ENCODE data around the gene MRPL24. TPM values are rescaled to one million over a fixed set of nuclear protein-coding genes. Genes with fewer than 3 reads are reported as not detected.

Gene MRPL24
- total and polyA plus RNA-seq, 2 of the 13 experiments (the other 11 are each of a cell fraction or from before 2014, with no cell fraction given), result 38.1 to 42.9 TPM

DNA sequence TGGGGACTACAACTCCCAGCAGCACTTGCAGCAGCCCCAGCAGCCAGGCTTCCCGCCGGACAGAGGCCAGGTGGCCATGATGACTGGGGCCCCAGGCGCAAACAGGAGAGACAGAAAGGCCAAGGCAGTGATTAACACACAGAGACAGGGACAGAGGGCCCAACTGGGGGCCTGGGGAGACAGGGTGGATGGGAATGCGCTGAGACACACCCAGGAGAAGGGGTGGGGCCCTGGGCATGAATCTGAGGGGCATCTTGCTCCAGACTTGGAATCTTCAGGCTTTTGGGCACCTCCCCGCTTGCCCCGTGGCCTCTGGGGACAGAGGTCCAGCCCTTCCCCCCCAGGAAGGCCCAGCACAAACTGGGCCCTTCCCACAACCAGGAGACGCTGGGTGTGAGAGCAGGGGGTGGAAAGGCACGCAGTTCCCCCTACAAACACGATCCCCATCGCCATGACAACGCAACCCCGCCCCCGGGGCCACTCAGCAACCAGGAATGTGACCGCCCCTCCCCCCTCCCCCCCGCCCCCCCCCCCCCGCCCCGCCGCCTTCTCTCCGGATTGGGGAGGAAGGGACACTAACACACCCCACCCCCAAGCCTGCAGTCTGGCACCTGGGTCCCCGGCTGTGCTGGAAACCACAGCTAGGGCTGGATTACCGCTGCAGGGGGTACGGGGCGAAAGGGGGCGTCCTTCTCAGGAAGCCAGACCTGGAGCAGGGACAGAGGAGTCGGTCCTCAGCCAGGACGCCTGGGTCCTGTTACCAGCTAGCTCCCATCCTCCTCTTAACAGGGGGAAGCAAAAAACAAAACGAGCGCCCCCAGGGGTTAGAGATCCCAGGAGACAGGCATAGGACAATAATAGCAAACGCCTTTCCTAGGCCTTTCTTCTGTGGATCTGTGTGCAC lies 6.1 kb upstream of the MRPL24 start (continued):
- no peak for TF ChIP-seq PBX3 (CRISPR knock-in tag; IDR thresholded peaks at IDR 0.05; ENCODE audit: borderline replicate concordance)
- TF ChIP-seq SIX4 (CRISPR knock-in tag; IDR thresholded peaks at IDR 0.05), result no peak
- TF ChIP-seq KDM6A (CRISPR knock-in tag; IDR thresholded peaks at IDR 0.05; ENCODE audit: low read depth), result no peak; the same call in 1 of the 2 replicates
- TF ChIP-seq NFE2L2 (IDR thresholded peaks at IDR 0.05; ENCODE audit: low read length), result no peak
- TF ChIP-seq HNF4A (CRISPR knock-in tag; IDR thresholded peaks at IDR 0.05), result peak; percentile 44
- TF ChIP-seq GATAD1 (CRISPR knock-in tag; IDR thresholded peaks at IDR 0.05), result peak; percentile 70
- TF ChIP-seq ZNF746 (CRISPR knock-in tag; IDR thresholded peaks at IDR 0.05), result no peak
- peak; percentile 24 for TF ChIP-seq PRPF4 (IDR thresholded peaks at IDR 0.05; ENCODE audit: low read depth, low read length, poor library complexity, severe bottlenecking)
- no peak for TF ChIP-seq NFYC (CRISPR knock-in tag; IDR thresholded peaks at IDR 0.05)
- TF ChIP-seq STAG1 (CRISPR knock-in tag; IDR thresholded peaks at IDR 0.05), result no peak
- TF ChIP-seq MIXL1 (CRISPR knock-in tag; IDR thresholded peaks at IDR 0.05), result no peak
- no peak for TF ChIP-seq ZNF3 (CRISPR knock-in tag; IDR thresholded peaks at IDR 0.05)
- peak; percentile 33; the same call in 1 of the 2 replicates for TF ChIP-seq MTA1 (CRISPR knock-in tag; IDR thresholded peaks at IDR 0.05; ENCODE audit: borderline replicate concordance)
- TF ChIP-seq ZNF451 (CRISPR knock-in tag; IDR thresholded peaks at IDR 0.05), result no peak
- peak; percentile 85 for TF ChIP-seq GABPB1 (CRISPR knock-in tag; IDR thresholded peaks at IDR 0.05)
- TF ChIP-seq, protein P1, sequence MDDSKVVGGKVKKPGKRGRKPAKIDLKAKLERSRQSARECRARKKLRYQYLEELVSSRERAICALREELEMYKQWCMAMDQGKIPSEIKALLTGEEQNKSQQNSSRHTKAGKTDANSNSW (CRISPR knock-in tag; IDR thresholded peaks at IDR 0.05; ENCODE audit: borderline replicate concordance), result no peak
- TF ChIP-seq ZNF562 (CRISPR knock-in tag; IDR thresholded peaks at IDR 0.05; ENCODE audit: borderline replicate concordance), result no peak
- TF ChIP-seq ZNF83 (CRISPR knock-in tag; IDR thresholded peaks at IDR 0.05; ENCODE audit: borderline replicate concordance), result no peak
- TF ChIP-seq CREB1 (IDR thresholded peaks at IDR 0.05), result no peak
- no peak for TF ChIP-seq CREB1 (CRISPR knock-in tag; IDR thresholded peaks at IDR 0.05)
- no peak for TF ChIP-seq SMAD9 (CRISPR knock-in tag; IDR thresholded peaks at IDR 0.05)
- TF ChIP-seq CERS6 (CRISPR knock-in tag; IDR thresholded peaks at IDR 0.05), result no peak
- TF ChIP-seq ZNF264 (CRISPR knock-in tag; IDR thresholded peaks at IDR 0.05), result no peak
- TF ChIP-seq, protein P2, sequence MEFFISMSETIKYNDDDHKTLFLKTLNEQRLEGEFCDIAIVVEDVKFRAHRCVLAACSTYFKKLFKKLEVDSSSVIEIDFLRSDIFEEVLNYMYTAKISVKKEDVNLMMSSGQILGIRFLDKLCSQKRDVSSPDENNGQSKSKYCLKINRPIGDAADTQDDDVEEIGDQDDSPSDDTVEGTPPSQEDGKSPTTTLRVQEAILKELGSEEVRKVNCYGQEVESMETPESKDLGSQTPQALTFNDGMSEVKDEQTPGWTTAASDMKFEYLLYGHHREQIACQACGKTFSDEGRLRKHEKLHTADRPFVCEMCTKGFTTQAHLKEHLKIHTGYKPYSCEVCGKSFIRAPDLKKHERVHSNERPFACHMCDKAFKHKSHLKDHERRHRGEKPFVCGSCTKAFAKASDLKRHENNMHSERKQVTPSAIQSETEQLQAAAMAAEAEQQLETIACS (CRISPR knock-in tag; IDR thresholded peaks at IDR 0.05), result no peak
- TF ChIP-seq, protein P3, sequence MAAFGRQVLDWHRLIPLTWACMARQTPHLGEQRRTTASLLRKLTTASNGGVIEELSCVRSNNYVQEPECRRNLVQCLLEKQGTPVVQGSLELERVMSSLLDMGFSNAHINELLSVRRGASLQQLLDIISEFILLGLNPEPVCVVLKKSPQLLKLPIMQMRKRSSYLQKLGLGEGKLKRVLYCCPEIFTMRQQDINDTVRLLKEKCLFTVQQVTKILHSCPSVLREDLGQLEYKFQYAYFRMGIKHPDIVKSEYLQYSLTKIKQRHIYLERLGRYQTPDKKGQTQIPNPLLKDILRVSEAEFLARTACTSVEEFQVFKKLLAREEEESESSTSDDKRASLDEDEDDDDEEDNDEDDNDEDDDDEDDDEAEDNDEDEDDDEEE (CRISPR knock-in tag; IDR thresholded peaks at IDR 0.05), result peak; percentile 10; the same call in 1 of the 2 replicates
- no peak for TF ChIP-seq ZNF570 (CRISPR knock-in tag; IDR thresholded peaks at IDR 0.05; ENCODE audit: borderline replicate concordance)
- peak; percentile 67; the same call in 1 of the 2 replicates for TF ChIP-seq MYC (CRISPR knock-in tag; IDR thresholded peaks at IDR 0.05; ENCODE audit: borderline replicate concordance)

All from HepG2 (cell line).